Germinal center (tissue), 1 donor: ENCODE measurements around the gene KASH5.
"Not testable (repeated sequence)": the region's sequence is repeated elsewhere in the genome, so short reads cannot be mapped to it uniquely, and the experiment has no call there.

Source experiments
- DNase-seq: peaks from one replicate; pipeline ENCODE4 v3.0.0; 2012; ENCODE audit warnings: mixed read lengths, low spot score

KASH5 gene

GRCh38 chr19:49436381-49437017 is 48.5 kb downstream of the KASH5 start:
- DNase-seq = peak; percentile 82

- DNase-seq = no peak
Measured at GRCh38 chr19:49437231-49437630, 49.2 kb downstream of the KASH5 start.

GRCh38 chr19:49438261-49438660 is 50.2 kb downstream of the KASH5 start:
- DNase-seq = no peak

GRCh38 chr19:49439836-49440235 is 51.8 kb downstream of the KASH5 start:
- no peak for DNase-seq

- DNase-seq = no peak
Measured at GRCh38 chr19:49440439-49441209, 52.6 kb downstream of the KASH5 start.

- peak; percentile 75 for DNase-seq
Measured at GRCh38 chr19:49441210-49441959, 53.3 kb downstream of the KASH5 start, which contains the start of gene SLC17A7. Gene SLC17A7 (minus strand): TSS chr19:49441527. CDS start chr19:49441379, 148 bp downstream.

GRCh38 chr19:49441960-49442350 is 53.9 kb downstream of the KASH5 start:
- no peak for DNase-seq

- no peak for DNase-seq
Measured at GRCh38 chr19:49442354-49442753, 54.3 kb downstream of the KASH5 start.

- peak; percentile 76 for DNase-seq
Measured at GRCh38 chr19:49442771-49443365, 54.8 kb downstream of the KASH5 start.

- peak; percentile 90 for DNase-seq
Measured at GRCh38 chr19:49443366-49444099, 55.5 kb downstream of the KASH5 start.

GRCh38 chr19:49444100-49444700 is 56.2 kb downstream of the KASH5 start:
- not testable (repeated sequence) for DNase-seq

GRCh38 chr19:49445997-49446396 is 57.9 kb downstream of the KASH5 start:
- no peak for DNase-seq

- DNase-seq = peak; percentile 40
Measured at GRCh38 chr19:49447485-49448431, 59.7 kb downstream of the KASH5 start.

- DNase-seq = no peak
Measured at GRCh38 chr19:49448432-49448786, 60.4 kb downstream of the KASH5 start.

- no peak for DNase-seq
Measured at GRCh38 chr19:49450405-49450804, 62.4 kb downstream of the KASH5 start.

GRCh38 chr19:49451430-49452181 is 63.6 kb downstream of the KASH5 start, which contains the start of gene PIH1D1:
Gene PIH1D1 (minus strand): TSS chr19:49451814. CDS start chr19:49451574, 240 bp downstream.
- peak; percentile 92 for DNase-seq

GRCh38 chr19:49453013-49453756 is 65.1 kb downstream of the KASH5 start, which contains the start of gene ALDH16A1:
Gene ALDH16A1 (plus strand): TSS chr19:49453225. CDS start chr19:49453332, 107 bp downstream.
- peak; percentile 95 for DNase-seq

- DNase-seq = no peak
Measured at GRCh38 chr19:49453757-49454240, 65.8 kb downstream of the KASH5 start.
